Osteoblast (primary cell): ENCODE measurements around the gene PSME2. TPM values are rescaled to one million over a fixed set of nuclear protein-coding genes. Genes with fewer than 3 reads are reported as not detected.

Source experiments
- DNase-seq: peaks from one replicate; pipeline ENCODE4 v3.0.0; 2011; ENCODE audit warnings: low spot score, mixed read lengths; ENCODE audit not compliant: insufficient read length; ENCODE audit errors: missing footprints
- H2AFZ ChIP-seq: 2 replicates; pipeline ENCODE4 v1.6.0; 2011; ENCODE audit warnings: mild to moderate bottlenecking, low read length
- H3K27ac ChIP-seq: 2 replicates; pipeline ENCODE4 v1.5.1; 2011; ENCODE audit warnings: mild to moderate bottlenecking, low read depth, low read length, moderate library complexity
- H3K27me3 ChIP-seq: 2 replicates; pipeline ENCODE4 v1.6.0; 2012; ENCODE audit warnings: mild to moderate bottlenecking, control low read depth, inconsistent platforms, low read length, moderate library complexity; ENCODE audit not compliant: insufficient read depth
- H3K36me3 ChIP-seq: 2 replicates; pipeline ENCODE4 v1.5.1; 2011; ENCODE audit warnings: mild to moderate bottlenecking, low read length, control low read depth, moderate library complexity; ENCODE audit not compliant: insufficient read depth
- H3K4me1 ChIP-seq: 2 replicates; pipeline ENCODE4 v1.5.1; 2011; ENCODE audit warnings: mild to moderate bottlenecking, low read length, control low read depth, moderate library complexity; ENCODE audit not compliant: insufficient read depth
- H3K4me2 ChIP-seq: 2 replicates; pipeline ENCODE4 v1.6.0; 2011; ENCODE audit warnings: mild to moderate bottlenecking, low read length; ENCODE audit not compliant: insufficient read depth
- H3K4me3 ChIP-seq: fragments of 200-600 bp; sonication (generic); 3 replicates; pipeline ENCODE4 v1.5.1; 2012; ENCODE audit warnings: mild to moderate bottlenecking, low read length, inconsistent platforms; ENCODE audit not compliant: insufficient read depth
- H3K79me2 ChIP-seq: 2 replicates; pipeline ENCODE4 v1.6.0; 2012; ENCODE audit warnings: mild to moderate bottlenecking, low read length, control low read depth, inconsistent platforms; ENCODE audit not compliant: insufficient read depth
- H3K9me3 ChIP-seq: 2 replicates; pipeline ENCODE4 v1.5.1; 2011; ENCODE audit warnings: low read depth, low read length, control low read depth
- H4K20me1 ChIP-seq: 2 replicates; pipeline ENCODE4 v1.6.0; 2012; ENCODE audit warnings: mild to moderate bottlenecking, low read length, control low read depth; ENCODE audit not compliant: insufficient read depth
- total RNA-seq: library from RNA; depleted of rRNA; stranded (reverse); fragments of >200 nt; gene quantifications from 2 replicates; pipeline ENCODE4 v1.2.3, GENCODE V29; 2012
- TF ChIP-seq, protein P1 (sequence below): IDR thresholded peaks from 2 replicates; pipeline ENCODE4 v1.5.1; 2011; ENCODE audit warnings: mild to moderate bottlenecking, low read depth, low read length, moderate library complexity; ENCODE audit errors: extremely low read depth

PSME2 gene
- total RNA-seq, 1 donor, result 55.7 TPM

- H4K20me1 ChIP-seq, result peaks cover 3% of the 10 kb centered on the region
- peaks cover 63% of the 10 kb centered on the region for H3K36me3 ChIP-seq
- H3K4me3 ChIP-seq, result no peak overlapping the region
- TF ChIP-seq, protein P1, sequence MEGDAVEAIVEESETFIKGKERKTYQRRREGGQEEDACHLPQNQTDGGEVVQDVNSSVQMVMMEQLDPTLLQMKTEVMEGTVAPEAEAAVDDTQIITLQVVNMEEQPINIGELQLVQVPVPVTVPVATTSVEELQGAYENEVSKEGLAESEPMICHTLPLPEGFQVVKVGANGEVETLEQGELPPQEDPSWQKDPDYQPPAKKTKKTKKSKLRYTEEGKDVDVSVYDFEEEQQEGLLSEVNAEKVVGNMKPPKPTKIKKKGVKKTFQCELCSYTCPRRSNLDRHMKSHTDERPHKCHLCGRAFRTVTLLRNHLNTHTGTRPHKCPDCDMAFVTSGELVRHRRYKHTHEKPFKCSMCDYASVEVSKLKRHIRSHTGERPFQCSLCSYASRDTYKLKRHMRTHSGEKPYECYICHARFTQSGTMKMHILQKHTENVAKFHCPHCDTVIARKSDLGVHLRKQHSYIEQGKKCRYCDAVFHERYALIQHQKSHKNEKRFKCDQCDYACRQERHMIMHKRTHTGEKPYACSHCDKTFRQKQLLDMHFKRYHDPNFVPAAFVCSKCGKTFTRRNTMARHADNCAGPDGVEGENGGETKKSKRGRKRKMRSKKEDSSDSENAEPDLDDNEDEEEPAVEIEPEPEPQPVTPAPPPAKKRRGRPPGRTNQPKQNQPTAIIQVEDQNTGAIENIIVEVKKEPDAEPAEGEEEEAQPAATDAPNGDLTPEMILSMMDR, result no peak
- H3K9me3 ChIP-seq, result no peaks in the 10 kb centered on the region
- no peak overlapping the region for H3K4me2 ChIP-seq
- peaks cover 9% of the 10 kb centered on the region for H3K79me2 ChIP-seq
- H3K27ac ChIP-seq, result no peak overlapping the region
- no peaks in the 10 kb centered on the region for H3K27me3 ChIP-seq
- no peaks in the 10 kb centered on the region for H3K4me1 ChIP-seq
- no peak for DNase-seq
- H2AFZ ChIP-seq, result no peak overlapping the region
Measured at GRCh38 chr14:24167469-24168114, 21.2 kb upstream of the PSME2 start.

DNA sequence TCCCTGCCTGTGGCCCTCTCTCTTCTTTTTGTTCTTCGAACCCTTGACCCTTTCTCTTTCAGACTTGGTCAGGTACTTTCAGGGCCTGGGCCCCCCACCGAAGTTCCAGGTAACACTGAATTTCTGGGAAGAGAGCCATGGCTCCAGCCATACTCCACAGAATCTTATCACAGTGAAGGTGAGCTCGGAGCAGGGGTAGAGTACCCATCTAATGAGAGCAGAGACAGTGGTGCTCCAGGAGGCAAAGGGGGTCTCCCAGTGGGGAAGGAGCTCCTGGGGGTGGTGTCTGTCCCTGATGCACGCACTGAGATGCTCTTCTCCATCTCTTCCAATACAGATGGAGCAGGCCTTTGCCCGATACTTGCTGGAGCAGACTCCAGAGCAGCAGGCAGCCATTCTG is 19.4 kb upstream of the PSME2 start:
- no peaks in the 10 kb centered on the region for H3K27me3 ChIP-seq
- no peak overlapping the region for H3K4me3 ChIP-seq
- H2AFZ ChIP-seq, result no peak overlapping the region
- H3K4me1 ChIP-seq, result peaks cover 11% of the 10 kb centered on the region
- peaks cover 6% of the 10 kb centered on the region for H4K20me1 ChIP-seq
- DNase-seq, result no peak
- H3K79me2 ChIP-seq, result peaks cover 23% of the 10 kb centered on the region
- H3K4me2 ChIP-seq, result no peak overlapping the region
- peaks cover 63% of the 10 kb centered on the region for H3K36me3 ChIP-seq
- TF ChIP-seq, protein P1, result no peak
- no peak overlapping the region for H3K27ac ChIP-seq
- no peaks in the 10 kb centered on the region for H3K9me3 ChIP-seq

DNA sequence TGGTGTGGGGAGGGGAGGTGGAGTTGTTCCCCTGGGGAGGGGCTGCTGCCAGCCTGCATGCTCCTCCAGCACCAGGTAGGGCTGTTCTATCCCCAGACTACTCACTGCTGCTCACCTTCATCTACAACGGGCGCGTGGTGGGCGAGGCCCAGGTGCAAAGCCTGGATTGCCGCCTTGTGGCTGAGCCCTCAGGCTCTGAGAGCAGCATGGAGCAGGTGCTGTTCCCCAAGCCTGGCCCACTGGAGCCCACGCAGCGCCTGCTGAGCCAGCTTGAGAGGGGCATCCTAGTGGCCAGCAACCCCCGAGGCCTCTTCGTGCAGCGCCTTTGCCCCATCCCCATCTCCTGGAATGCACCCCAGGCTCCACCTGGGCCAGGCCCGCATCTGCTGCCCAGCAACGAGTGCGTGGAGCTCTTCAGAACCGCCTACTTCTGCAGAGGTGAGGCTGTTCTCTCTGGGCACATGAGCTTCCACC is 18.1 kb upstream of the PSME2 start:
- H3K9me3 ChIP-seq, result no peaks in the 10 kb centered on the region
- peak; percentile 35 for DNase-seq
- peaks cover 69% of the 10 kb centered on the region for H3K36me3 ChIP-seq
- H3K27me3 ChIP-seq, result no peaks in the 10 kb centered on the region
- no peak overlapping the region for H3K4me3 ChIP-seq
- peaks cover 23% of the 10 kb centered on the region for H3K79me2 ChIP-seq
- no peak overlapping the region for H3K27ac ChIP-seq
- peaks cover 6% of the 10 kb centered on the region for H4K20me1 ChIP-seq
- TF ChIP-seq, protein P1, result no peak
- no peak overlapping the region for H2AFZ ChIP-seq
- peaks cover 11% of the 10 kb centered on the region for H3K4me1 ChIP-seq
- no peak overlapping the region for H3K4me2 ChIP-seq

DNA sequence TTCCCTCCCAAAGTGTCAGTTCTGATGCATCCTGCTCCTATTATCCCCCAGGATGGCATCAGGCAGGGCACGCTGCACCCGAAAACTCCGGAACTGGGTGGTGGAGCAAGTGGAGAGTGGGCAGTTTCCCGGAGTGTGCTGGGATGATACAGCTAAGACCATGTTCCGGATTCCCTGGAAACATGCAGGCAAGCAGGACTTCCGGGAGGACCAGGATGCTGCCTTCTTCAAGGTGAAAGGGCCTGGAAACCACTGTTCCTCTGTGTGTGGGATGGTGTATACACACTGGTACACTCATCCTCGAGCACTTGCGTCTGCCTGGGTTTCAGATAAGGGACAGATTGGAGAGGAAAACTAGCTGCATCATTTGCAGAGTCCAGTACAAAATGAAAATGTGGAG is 15.7 kb upstream of the PSME2 start:
- Histone ChIP-seq H3K27ac (peak overlapping the region; percentile 88), H4K20me1 (peaks cover 6% of the 10 kb centered on the region), H3K9me3 (no peaks in the 10 kb centered on the region), H3K36me3 (peaks cover 74% of the 10 kb centered on the region), H3K79me2 (peaks cover 23% of the 10 kb centered on the region), H3K4me3 (peak overlapping the region; percentile 82), H3K27me3 (no peaks in the 10 kb centered on the region), H3K4me1 (peaks cover 11% of the 10 kb centered on the region), H3K4me2 (peak overlapping the region; percentile 97), H2AFZ (peak overlapping the region; percentile 42)
- TF ChIP-seq, protein P1, result no peak
- DNase-seq, result peak; percentile 90
